ENCODE results near the gene KDM5A. TPM values are rescaled to one million over a fixed set of nuclear protein-coding genes. Genes with fewer than 3 reads are reported as not detected.

The KDM5A gene
- total RNA-seq, 1 donor from 2014 or later = 25.5 TPM

DNA sequence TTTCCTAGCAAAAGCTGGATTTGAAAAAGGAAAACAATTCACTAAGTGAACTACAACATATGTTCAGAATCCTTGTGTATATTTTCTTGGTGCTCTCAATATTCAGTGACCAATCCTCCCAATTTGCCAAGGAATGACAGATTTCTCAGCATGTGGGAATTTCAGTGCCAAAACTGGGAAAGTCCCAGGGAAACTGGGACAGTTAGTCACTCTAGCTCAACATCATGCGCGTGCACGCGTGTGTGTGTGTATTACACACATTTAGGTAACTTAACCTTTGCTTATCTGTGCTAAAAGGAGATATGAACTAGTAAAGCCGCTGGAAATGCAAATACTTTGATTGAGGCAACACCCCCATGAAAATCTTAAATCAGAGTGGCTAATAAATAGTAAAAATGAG is 100.4 kb downstream of the KDM5A start:
- ATAC-seq (peak; percentile 37), DNase-seq (ENCODE audit: missing footprints) (no peak)
- intact Hi-C loops (cut with DNase I) = no loop called here

DNA sequence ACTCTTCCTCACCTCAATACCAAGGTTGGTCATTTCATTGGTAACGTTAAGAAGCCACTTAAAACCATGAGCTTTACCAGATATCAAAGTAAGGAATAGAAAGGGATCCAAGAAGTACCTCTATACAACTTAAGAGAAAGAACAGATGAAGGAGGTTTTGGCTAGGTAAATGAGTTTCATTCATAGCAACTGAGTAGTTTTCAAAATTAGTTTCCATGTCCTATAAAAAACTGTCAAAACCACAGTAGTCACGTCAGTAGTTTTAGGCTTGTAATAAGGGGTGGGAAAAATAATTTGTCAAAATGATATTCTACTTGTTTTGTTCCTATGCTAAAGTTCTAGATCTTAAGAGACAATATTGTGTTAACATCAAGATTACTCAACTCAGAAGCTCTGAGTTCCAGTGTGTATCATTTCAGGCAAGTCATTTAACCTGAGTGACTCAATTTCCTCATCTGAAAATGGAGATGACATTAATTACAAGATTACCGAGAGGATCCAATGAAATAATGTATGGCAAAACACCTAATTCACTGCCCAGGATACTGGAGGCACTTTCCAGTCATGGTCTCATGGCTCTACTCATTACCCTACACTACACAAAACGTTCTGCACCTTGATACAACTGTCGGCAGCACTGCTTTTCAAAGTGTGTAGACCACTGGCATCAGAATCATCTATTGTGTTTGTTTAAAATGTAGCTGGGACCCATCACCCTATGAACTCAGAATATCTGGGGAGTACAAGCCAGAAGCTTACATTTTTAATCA is 102.4 kb downstream of the KDM5A start:
- intact Hi-C loops (cut with DNase I) = no loop called here
- ATAC-seq = no peak
- no peak for DNase-seq (ENCODE audit: missing footprints)

- no peak for ATAC-seq
- DNase-seq (ENCODE audit: missing footprints) = no peak
- intact Hi-C loops (cut with DNase I) = no loop called here
Measured at GRCh38 chr12:278046-278445, 111.1 kb downstream of the KDM5A start.

- DNase-seq (ENCODE audit: missing footprints) = no peak
- no peak for ATAC-seq
- intact Hi-C loops (cut with DNase I) = no loop called here
Measured at GRCh38 chr12:275812-276211, 113.3 kb downstream of the KDM5A start.

DNA sequence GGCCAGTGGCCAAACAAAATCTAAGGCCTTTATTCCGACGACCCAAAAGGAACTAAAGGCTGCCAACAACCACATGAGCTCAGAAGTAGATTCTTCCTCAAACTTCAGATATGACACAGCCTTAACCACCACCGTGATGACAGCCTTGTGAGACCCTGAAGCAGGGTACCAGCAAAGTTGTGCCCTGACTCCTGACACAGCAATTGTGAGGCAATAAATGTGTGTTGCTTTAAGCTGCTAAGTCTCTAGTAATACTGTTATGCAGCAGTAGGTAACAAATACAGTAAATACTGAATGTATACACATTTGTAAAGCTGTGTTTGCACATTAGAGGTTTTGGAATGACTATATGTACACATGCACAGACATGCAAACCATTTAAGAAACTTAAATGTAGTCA is 115.7 kb downstream of the KDM5A start:
- ATAC-seq (no peak), DNase-seq (ENCODE audit: missing footprints) (no peak)
- intact Hi-C loops (cut with DNase I) = no loop called here

DNA sequence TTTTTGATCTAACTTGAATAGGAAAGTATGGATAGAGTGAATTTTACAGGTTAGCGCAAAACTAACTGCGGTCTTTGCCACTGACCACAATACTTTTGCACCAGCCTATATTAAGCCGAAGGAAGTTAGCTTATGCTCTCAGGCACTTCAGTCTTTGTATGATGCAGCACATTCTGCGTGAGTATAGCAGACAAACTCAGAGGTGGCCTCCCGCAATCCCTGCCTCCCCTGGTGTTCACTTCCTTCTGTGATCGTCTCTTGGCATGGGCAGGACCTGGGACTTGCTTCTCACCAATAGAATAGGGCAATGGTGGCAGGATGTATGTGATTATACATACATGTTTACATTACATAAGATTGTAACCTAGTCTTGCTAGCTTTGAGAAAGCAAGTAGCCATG is 116.2 kb downstream of the KDM5A start:
- intact Hi-C loops (cut with DNase I) = no loop called here
- ATAC-seq (no peak), DNase-seq (ENCODE audit: missing footprints) (no peak)

DNA sequence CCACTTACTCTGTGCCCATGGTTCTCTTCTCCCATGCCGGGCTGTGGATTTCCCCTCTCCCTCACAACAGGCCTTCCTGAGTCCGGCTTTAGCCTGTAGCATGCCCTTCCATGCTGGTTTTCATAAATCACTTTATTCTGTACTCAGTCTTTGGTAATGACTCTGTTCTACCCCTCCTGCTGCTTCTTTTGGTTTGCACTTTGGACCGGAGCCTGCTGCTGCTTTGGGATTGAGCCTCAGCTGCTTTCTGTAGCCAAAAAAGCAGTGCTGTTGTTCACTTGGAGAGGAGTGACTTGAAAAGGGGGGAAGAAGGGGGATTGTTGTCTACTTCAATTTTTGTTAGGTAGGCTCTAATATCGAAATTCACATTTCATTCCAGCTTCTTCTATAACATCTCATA is 118.0 kb downstream of the KDM5A start:
- intact Hi-C loops (cut with DNase I) = no loop called here
- DNase-seq (ENCODE audit: missing footprints) (no peak), ATAC-seq (peak; percentile 57)

- ATAC-seq (no peak), DNase-seq (ENCODE audit: missing footprints) (no peak)
- intact Hi-C loops (cut with DNase I) = no loop called here
Measured at GRCh38 chr12:269191-269590, 119.9 kb downstream of the KDM5A start.

DNA sequence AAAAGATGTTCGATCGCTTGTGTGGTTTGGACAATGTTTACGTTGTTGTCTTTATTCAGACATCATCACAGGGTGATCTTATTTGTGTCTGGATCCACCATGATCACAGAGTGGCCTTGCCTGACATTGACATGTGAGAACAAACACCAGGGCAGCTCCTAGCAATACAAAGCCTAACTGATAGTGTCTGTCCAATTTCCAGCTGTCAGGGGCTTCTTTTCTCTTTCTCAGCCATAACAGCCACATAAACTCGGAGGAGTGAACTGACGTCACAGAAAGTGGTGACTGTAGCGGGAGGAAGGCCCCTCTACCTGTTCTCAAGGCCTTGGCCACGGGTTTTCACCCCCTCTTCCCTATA is 120.7 kb downstream of the KDM5A start:
- intact Hi-C loops (cut with DNase I) = no loop called here
- DNase-seq (ENCODE audit: missing footprints) (no peak), ATAC-seq (no peak)

DNA sequence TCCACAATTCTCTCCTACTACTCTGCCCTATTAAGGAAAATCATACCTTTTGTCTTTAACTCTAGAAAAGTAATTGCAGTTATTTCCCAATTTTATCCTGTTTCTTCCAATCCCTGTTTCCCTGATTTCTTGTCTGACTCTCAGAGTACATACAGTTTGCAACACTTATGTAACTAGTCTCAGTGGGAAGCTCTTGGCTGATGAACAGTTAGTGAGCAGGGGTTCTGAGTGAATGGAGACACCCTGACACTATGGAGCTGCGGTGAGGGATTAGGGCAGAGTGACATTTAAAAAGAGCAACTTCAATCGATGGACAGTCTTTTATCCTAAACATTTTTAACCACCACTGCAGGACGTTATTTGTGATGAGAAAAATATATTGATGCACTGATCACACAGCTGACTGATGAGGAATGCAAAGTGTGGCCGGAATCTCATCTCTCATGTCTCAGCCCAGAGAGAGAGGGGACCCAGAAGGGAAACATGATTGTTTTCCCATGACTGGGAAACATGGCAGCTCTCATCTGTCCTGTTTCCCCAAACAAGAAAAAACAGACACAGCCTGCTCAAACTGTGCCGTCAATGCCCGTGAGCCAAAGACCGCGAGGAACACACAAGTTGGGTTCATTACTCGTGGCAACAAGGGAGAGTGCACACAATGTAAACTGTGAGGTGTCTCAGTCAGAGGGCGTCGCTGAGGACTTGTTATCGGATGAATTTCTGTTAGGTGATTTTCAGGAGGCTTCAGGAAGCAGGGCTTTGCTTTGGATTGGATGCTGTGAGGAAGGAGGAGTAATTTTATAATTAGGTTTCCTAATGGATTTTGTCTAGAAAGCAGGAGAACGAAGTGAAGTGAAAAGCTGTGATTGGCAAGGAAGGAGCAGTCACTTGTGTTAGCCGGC is 121.3 kb downstream of the KDM5A start:
- DNase-seq (ENCODE audit: missing footprints) = no peak
- intact Hi-C loops (cut with DNase I) = no loop called here
- peak; percentile 71 for ATAC-seq

GRCh38 chr12:265096-265495 is 124.0 kb downstream of the KDM5A start:
- ATAC-seq (no peak), DNase-seq (ENCODE audit: missing footprints) (no peak)
- intact Hi-C loops (cut with DNase I) = no loop called here

DNA sequence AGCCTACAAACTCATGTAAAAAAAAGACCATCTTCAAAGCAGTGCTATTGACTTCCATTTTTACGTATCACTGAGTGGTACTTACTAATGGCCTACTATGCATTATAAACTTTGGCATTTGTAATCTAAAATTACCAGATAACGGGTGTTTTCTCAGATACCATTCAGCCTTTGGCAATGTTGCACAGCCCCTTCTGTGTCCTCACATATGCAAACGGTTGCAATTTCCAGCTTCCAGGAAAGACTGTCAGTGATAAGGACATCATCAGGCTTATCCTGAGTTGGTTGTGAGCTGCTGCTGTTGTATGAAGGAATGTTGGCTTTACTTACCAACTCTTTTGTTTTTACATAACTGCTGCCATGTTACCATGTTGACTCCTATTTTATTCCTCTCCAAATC is 124.9 kb downstream of the KDM5A start:
- intact Hi-C loops (cut with DNase I) = no loop called here
- DNase-seq (ENCODE audit: missing footprints) (no peak), ATAC-seq (no peak)

- intact Hi-C loops (cut with DNase I) = no loop called here
- DNase-seq (ENCODE audit: missing footprints) = no peak
- no peak for ATAC-seq
Measured at GRCh38 chr12:263574-263973, 125.5 kb downstream of the KDM5A start.

- no peak for DNase-seq (ENCODE audit: missing footprints)
- intact Hi-C loops (cut with DNase I) = no loop called here
- peak; percentile 52 for ATAC-seq
Measured at GRCh38 chr12:262817-263216, 126.3 kb downstream of the KDM5A start, which contains the start of gene SLC6A13. Gene SLC6A13, minus strand, starts transcription at chr12:262836. Its CDS starts 2,784 bp downstream, at chr12:260052.

DNA sequence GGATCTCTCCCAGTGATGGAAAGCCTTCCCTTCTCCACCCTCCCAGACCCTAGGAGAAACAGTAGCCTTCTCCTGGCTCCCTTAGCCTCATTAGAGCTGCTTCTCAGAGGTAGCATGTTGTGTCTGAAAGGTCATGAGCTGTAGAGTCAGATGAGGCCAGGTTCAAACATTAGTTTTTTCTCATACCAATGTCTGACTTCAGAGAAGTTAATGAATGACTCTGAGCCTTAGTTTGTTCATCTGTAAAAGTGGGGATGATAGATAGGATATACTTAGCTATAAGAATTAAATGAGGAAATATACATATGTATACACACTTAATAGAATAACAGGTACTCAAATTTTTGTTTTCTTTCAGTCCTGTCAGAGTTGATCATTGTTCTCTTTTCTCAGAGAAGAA is 127.0 kb downstream of the KDM5A start:
- intact Hi-C loops (cut with DNase I) = no loop called here
- DNase-seq (ENCODE audit: missing footprints) (no peak), ATAC-seq (no peak)

DNA sequence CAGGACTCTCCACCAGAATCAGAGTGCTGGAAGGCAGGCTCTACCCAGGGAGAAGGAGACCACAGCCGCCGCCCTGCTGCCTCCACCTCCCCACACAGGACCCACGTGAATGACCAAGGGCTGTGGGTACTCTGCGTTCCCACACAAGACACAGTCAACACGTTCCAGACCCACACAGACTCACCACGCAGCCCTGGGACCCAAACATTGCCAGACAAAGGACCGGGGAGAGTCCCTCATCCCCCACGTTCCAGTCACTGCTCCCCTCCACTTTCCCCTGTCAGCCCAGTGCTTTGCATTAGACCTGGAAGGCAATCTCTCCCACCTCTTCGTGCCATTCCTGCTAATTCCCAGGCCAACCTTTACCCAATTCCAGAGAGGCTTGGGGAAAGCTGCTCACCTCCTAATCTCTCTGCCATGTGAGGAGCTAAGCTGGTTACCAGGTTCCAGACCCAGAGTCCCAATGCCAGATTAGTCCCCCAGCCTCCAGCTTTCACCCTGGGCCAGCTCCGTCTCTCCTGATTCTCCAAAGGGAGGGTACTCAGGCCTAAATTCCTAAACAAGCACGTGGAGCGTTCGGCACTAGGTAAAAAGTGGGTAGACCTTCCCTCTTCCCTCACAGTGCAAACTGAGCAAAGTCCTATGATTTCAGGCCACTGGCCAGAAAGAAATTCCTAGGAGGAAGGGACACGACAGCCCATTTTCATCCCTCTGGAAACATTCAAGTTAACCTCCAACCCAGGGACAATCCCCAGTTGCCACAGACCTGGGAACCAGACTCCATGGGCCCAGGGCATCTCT is 131.4 kb downstream of the KDM5A start:
- no peak for ATAC-seq
- no peak for DNase-seq (ENCODE audit: missing footprints)
- intact Hi-C loops (cut with DNase I) = no loop called here

GRCh38 chr12:256958-257357 is 132.2 kb downstream of the KDM5A start:
- DNase-seq (ENCODE audit: missing footprints) = no peak
- intact Hi-C loops (cut with DNase I) = no loop called here
- ATAC-seq = no peak

DNA sequence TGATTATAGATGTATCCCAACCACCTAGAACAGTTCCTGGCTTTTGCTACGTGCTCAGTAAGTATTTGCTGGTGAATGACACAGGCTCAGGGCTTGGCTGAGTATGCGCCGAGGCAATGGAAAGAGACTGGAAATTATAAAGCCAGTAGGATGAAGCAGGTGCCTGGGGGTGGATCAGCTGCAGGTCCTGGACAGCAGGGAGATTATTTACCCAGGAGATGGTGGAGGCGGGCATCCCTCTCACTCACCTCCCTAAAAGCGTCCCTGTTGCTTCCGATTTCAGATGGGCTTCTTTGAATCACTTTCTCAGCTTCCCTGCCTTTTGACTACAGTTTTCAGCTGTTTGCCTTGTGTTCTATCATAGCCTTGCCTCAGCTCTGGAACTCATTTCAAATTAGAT is 132.9 kb downstream of the KDM5A start:
- ATAC-seq (no peak), DNase-seq (ENCODE audit: missing footprints) (no peak)
- intact Hi-C loops (cut with DNase I) = no loop called here

- DNase-seq (ENCODE audit: missing footprints) (no peak), ATAC-seq (no peak)
- intact Hi-C loops (cut with DNase I) = no loop called here
Measured at GRCh38 chr12:254912-255311, 134.2 kb downstream of the KDM5A start.

All from Right ventricle myocardium inferior (tissue), 1 donor.